HFF-Myc (cell line): ENCODE measurements around the gene LRMDA.

Experiments used
- DNase-seq: peaks from one replicate; pipeline ENCODE4 v3.0.0-alpha.2; 2011; ENCODE audit warnings: low read depth; ENCODE audit errors: extremely low read depth
- H3K4me3 ChIP-seq: replicated peaks from 2 replicates; pipeline ENCODE4 v1.5.1; 2011; ENCODE audit warnings: low read depth, mild to moderate bottlenecking, control low read depth, low read length
- CTCF ChIP-seq: IDR thresholded peaks from 2 replicates; pipeline ENCODE4 v1.5.1; 2012; ENCODE audit warnings: mild to moderate bottlenecking, low read depth, low read length, control low read depth; ENCODE audit errors: missing control alignments

LRMDA gene

DNA sequence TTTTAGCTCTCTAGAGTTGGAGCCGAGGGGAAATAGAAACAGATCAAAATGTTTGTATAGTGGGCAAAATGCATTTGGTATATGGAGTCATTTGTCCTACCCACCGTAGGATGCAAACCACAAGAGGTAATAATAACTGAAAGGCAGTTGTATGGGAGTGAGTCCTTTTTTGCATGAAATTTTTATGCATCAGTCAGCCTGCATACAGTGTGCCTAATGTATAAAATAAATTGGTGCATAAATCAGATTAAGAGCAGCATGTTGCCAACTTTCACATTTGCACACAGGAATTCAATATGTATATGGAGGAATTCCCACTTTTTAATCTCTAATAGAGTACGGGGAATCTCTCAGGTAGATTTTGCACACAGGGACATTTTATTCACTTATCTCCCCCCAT, 262.8 kb downstream of the LRMDA start:
- no peak for TF ChIP-seq CTCF
- no peak overlapping the region for H3K4me3 ChIP-seq
- DNase-seq = no peak

DNA sequence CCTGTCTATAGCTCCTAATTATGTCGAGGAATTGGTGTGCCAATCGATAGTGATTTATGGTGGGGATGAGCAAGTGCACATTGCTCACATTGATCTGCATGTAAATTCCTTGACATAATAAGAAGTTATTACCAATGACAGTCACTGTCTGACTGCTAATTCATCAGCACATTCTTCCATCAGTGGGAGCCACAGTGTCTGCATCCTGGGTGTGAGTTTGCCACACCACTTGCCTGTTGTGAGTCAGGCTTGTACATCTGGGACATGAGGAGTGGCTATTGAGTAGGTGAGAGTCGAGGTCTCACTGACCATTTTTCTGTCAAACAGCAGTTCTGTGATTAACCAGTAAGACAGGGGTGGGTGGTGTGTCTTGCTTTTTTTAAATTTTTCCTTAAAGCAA, 263.4 kb downstream of the LRMDA start:
- no peak overlapping the region for H3K4me3 ChIP-seq
- TF ChIP-seq CTCF = no peak
- DNase-seq = no peak

GRCh38 chr10:75695994-75696393, 264.6 kb downstream of the LRMDA start:
- H3K4me3 ChIP-seq = no peak overlapping the region
- TF ChIP-seq CTCF = no peak

DNA sequence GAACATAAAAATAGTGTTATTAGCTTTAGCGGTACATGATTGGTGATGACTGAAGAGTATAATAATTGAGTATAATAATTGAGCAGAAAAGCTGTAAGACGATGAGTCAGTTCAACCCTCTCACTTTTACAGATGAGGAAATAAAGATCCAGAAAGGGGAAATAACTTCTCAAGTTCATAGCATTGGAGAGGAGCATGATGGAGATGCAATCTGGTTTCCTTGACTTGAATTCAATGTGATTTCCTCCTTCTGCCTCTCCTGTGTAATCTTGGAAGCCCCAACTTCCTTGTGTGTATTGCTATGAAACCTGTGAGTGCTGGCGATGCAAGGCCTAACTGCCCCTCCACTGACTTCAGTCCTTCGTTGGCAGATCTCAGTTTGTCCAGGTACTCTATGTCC, 265.1 kb downstream of the LRMDA start:
- TF ChIP-seq CTCF = no peak
- H3K4me3 ChIP-seq = no peak overlapping the region
- DNase-seq = no peak

More at GRCh38 chr10:75695994-75696393, 264.6 kb downstream of the LRMDA start:
- no peak for DNase-seq

DNA sequence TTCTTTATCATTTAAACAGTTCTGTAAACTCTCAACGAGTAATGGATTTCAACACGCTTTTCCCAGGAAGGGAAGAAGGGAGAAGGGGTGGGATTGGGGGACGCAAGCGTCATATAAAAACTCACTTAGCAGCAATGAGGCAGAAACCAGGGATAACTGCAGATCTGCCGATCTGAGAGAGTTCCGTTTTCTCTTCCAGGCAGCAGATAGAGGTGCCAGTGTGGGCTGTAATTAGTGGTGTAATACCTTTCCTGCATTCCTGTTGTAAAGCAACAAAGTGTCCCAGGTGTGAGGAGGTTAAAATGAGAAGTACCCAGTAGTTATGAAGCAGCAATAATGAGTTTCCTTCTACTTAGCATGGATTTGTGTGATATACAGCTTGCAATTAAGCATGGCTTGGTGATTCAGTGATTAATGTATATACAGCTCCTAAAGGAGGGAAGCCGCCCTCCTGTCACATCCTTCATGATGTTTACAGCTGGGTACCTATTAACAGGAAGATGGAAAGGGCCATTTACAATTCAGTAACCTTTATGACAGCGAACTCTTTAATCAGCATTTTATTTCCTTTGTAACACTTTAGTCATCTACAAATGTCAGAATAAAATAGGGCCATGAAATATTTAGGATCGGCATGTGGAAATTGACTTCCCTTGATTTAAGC, 271.9 kb downstream of the LRMDA start:
- TF ChIP-seq CTCF = no peak
- H3K4me3 ChIP-seq = no peak overlapping the region
- DNase-seq = no peak

DNA sequence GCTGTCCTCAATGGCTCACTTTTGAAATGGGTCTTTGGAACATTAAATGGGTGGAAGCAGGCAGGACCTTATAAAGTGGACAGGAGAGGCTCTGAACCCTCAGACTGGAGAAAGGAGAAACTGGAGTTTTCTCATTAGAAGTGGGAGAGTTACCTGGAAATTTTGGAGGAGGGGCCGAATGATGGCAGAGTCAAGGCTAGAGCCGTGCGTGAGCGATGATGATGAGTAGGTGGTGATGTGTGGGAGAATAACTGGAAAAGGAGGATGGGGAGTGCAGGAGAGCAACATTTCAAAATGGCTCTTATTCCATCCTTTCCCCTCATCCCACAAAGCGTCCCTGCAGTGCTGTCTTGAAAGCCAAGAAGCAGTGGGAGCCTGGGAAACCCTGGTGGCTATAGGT, 274.0 kb downstream of the LRMDA start:
- no peak overlapping the region for H3K4me3 ChIP-seq
- no peak for DNase-seq
- TF ChIP-seq CTCF = no peak
